ENCODE measurements around the gene LARGE1. TPM values are rescaled to one million over a fixed set of nuclear protein-coding genes. Genes with fewer than 3 reads are reported as not detected.
A peak's percentile ranks its signal among the peaks of the same experiment; 100 is the strongest.

Gene LARGE1
- total RNA-seq, 3 donors from 2014 or later = 23.6 to 27.8 (median 26.1) TPM

DNA sequence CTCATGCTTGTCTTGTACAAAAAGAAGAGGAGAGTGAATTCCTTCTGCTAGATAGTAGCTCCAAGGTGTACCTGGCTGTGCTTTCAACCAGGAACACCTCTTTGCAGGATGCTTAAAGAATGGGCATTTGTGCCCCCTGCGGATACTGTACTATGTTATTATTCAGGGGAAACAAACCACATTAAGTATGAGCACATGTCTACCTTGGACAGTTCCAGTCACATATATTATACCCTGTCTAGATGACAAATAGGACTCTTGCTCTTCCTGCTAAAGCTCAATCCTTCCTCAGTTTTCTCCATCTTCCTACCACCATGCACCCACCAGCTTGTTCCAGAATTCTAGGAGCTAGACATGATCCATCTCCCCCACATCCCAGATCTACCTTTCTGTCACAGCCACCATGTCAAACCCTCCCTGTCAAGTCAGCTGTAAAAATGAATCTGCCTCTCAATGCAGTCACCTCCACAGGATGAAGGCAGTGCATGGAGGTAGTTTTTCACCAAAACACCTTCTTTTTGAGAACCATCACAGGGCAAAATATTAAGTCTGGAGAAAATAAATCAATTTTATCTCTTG, 337.4 kb downstream of the LARGE1 start:
- H3K27me3 ChIP-seq = no peaks in the 10 kb centered on the region
- intact Hi-C loops (cut with DNase I; ENCODE audit: low total_unique reads) = no loop called here
- no peaks in the 10 kb centered on the region for H3K36me3 ChIP-seq
- no peak overlapping the region for H3K4me3 ChIP-seq
- H3K9me3 ChIP-seq = no peaks in the 10 kb centered on the region
- H3K4me1 ChIP-seq = no peaks in the 10 kb centered on the region
- DNase-seq (ENCODE audit: low spot score in 2 of 2) = no peak
- no peak overlapping the region for H3K27ac ChIP-seq
- TF ChIP-seq POLR2A (IDR thresholded peaks at IDR 0.05) (no peak), POLR2AphosphoS5 (IDR thresholded peaks at IDR 0.05) (no peak)

DNA sequence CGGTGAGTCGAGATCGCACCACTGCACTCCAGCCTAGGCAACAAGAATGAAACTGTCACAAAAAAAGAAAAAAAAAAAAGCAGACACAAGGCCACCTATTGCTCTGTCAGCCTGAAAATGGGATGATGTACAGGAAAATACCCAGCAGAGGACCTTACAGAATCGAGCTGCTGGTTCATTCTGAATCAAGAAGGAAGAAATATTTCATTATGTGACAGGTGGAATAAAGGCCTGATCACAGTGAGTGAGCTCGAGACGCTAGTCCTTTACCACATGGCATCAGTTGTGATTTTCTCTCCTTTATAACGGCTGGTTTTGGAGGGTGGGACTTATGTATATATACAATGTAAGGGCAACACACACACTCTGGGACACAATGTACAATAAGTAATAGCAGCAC, 340.0 kb downstream of the LARGE1 start:
- H3K4me1 ChIP-seq = no peaks in the 10 kb centered on the region
- no peak for DNase-seq (ENCODE audit: low spot score in 2 of 2)
- H3K27ac ChIP-seq = no peak overlapping the region
- no peaks in the 10 kb centered on the region for H3K9me3 ChIP-seq
- H3K4me3 ChIP-seq = no peak overlapping the region
- intact Hi-C loops (cut with DNase I; ENCODE audit: low total_unique reads) = no loop called here
- TF ChIP-seq POLR2AphosphoS5 (IDR thresholded peaks at IDR 0.05) (no peak), POLR2A (IDR thresholded peaks at IDR 0.05) (no peak)
- TF ChIP-seq, protein P1, sequence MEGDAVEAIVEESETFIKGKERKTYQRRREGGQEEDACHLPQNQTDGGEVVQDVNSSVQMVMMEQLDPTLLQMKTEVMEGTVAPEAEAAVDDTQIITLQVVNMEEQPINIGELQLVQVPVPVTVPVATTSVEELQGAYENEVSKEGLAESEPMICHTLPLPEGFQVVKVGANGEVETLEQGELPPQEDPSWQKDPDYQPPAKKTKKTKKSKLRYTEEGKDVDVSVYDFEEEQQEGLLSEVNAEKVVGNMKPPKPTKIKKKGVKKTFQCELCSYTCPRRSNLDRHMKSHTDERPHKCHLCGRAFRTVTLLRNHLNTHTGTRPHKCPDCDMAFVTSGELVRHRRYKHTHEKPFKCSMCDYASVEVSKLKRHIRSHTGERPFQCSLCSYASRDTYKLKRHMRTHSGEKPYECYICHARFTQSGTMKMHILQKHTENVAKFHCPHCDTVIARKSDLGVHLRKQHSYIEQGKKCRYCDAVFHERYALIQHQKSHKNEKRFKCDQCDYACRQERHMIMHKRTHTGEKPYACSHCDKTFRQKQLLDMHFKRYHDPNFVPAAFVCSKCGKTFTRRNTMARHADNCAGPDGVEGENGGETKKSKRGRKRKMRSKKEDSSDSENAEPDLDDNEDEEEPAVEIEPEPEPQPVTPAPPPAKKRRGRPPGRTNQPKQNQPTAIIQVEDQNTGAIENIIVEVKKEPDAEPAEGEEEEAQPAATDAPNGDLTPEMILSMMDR (IDR thresholded peaks at IDR 0.05) = no peak
- H3K27me3 ChIP-seq = no peaks in the 10 kb centered on the region
- H3K36me3 ChIP-seq = no peaks in the 10 kb centered on the region

DNA sequence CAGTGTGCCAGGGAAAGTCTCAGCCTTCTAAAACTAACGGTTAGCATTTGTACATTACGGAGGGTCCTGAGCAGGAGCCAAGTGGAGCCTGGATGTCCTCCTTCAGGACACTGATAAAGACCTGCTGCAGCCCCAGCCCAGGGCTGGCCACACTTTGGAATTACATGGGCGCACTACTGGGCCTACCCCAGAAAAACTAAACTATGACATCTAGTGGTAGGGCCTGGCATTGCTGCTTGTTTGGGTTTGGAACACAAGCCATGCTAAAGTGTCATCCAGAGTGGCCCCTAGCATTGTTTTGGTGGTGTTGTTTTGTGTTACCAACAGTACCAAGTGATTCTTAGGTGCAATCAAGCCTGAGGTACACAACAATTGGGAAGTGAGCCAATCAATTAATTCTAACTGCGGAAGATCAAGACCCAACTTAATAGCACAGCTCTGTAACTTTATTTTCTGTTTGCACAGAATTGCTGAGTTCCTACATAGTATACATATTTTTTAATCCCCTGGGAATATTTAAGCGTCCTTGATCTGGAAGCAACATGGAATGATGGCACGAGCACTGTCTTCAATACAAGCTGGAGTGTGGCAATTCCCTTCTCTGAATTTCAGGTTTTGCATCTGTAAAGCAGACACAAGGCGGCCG, 340.7 kb downstream of the LARGE1 start:
- H3K27me3 ChIP-seq = no peaks in the 10 kb centered on the region
- H3K4me1 ChIP-seq = no peaks in the 10 kb centered on the region
- DNase-seq (ENCODE audit: low spot score in 2 of 2) = peak in 1 of 2 donors; percentile 57
- intact Hi-C loops (cut with DNase I; ENCODE audit: low total_unique reads) = no loop called here
- H3K36me3 ChIP-seq = no peaks in the 10 kb centered on the region
- H3K4me3 ChIP-seq = no peak overlapping the region
- no peak overlapping the region for H3K27ac ChIP-seq
- TF ChIP-seq, protein P1 (IDR thresholded peaks at IDR 0.05) = peak; percentile 64 to 83 (median 70)
- TF ChIP-seq POLR2A (IDR thresholded peaks at IDR 0.05) (no peak), POLR2AphosphoS5 (IDR thresholded peaks at IDR 0.05) (no peak)
- H3K9me3 ChIP-seq = no peaks in the 10 kb centered on the region

DNA sequence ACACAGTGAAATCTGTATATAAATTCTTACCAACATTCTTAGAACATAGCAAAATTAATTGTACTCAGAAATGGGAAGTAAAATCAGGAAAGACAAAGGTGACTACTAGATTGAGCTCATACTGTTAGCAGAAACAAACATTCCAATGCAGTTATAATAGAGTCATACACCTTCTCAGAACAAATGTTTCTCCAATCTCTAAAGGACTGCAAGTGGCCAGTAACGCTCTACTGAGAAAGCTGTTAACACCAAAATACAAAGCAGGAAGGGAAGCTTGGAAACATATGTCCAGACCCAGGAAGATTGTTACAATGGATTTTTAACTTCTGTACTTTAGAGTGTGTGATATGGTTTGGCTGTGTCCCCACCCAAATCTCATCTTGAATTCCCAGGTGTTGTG, 341.5 kb downstream of the LARGE1 start:
- H3K4me1 ChIP-seq = no peaks in the 10 kb centered on the region
- no peak overlapping the region for H3K27ac ChIP-seq
- no peaks in the 10 kb centered on the region for H3K27me3 ChIP-seq
- no peak overlapping the region for H3K4me3 ChIP-seq
- no peak for DNase-seq (ENCODE audit: low spot score in 2 of 2)
- no peaks in the 10 kb centered on the region for H3K36me3 ChIP-seq
- H3K9me3 ChIP-seq = no peaks in the 10 kb centered on the region
- TF ChIP-seq, protein P1 (IDR thresholded peaks at IDR 0.05) = no peak
- TF ChIP-seq POLR2A (IDR thresholded peaks at IDR 0.05) (no peak), POLR2AphosphoS5 (IDR thresholded peaks at IDR 0.05) (no peak)
- intact Hi-C loops (cut with DNase I; ENCODE audit: low total_unique reads) = no loop called here

DNA sequence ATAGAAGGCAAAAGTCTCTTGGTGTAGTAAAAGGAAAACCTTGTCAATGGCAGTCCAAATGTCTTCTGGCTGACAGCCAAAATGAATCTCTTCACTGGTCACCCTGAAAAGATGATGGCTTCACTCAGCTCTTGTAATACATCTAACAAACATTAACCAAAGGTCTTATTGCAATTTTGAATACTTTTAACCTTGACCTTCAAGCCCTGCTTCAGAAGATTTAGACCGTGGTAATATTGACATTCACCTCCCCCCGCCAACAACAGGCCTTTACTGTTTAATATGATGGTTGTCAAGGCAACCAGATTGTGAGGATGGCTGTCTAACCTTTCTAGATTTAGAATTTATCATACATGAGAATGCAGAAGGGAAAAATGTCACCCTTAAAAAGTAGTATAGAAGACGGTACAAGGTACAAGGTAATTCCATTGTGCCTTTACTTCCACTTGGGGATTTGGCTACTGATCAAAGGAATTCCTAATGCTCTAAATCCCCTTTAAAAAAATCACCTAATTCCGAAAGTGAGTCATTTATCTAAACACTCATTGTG, 342.3 kb downstream of the LARGE1 start:
- Histone ChIP-seq H3K27ac (no peak overlapping the region), H3K9me3 (no peaks in the 10 kb centered on the region), H3K36me3 (no peaks in the 10 kb centered on the region), H3K4me3 (no peak overlapping the region), H3K27me3 (no peaks in the 10 kb centered on the region), H3K4me1 (no peaks in the 10 kb centered on the region)
- no peak for DNase-seq (ENCODE audit: low spot score in 2 of 2)
- intact Hi-C loops (cut with DNase I; ENCODE audit: low total_unique reads) = no loop called here
- TF ChIP-seq, protein P1 (IDR thresholded peaks at IDR 0.05) = no peak
- no peak for TF ChIP-seq POLR2A (IDR thresholded peaks at IDR 0.05)
- no peak for TF ChIP-seq POLR2AphosphoS5 (IDR thresholded peaks at IDR 0.05)
